GM21737 (cell line): ENCODE results near the gene KCNJ6.
"Not testable (repeated sequence)": the region's sequence is repeated elsewhere in the genome, so short reads cannot be mapped to it uniquely, and the experiment has no call there.

Experiments used
- ATAC-seq: cut with Tn5 transposase; IDR thresholded peaks from one replicate; pipeline ENCODE4 v1.9.1; 2021; ENCODE audit warnings: mild to moderate bottlenecking, moderate library complexity; ENCODE audit not compliant: unreplicated experiment

KCNJ6 gene, protein sequence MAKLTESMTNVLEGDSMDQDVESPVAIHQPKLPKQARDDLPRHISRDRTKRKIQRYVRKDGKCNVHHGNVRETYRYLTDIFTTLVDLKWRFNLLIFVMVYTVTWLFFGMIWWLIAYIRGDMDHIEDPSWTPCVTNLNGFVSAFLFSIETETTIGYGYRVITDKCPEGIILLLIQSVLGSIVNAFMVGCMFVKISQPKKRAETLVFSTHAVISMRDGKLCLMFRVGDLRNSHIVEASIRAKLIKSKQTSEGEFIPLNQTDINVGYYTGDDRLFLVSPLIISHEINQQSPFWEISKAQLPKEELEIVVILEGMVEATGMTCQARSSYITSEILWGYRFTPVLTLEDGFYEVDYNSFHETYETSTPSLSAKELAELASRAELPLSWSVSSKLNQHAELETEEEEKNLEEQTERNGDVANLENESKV

GRCh38 chr21:37916310-37917051, at the start of gene KCNJ6:
Gene KCNJ6, minus strand, starts transcription at chr21:37916457. Its CDS starts 75,775 bp downstream, at chr21:37840682.
- no peak for ATAC-seq

DNA sequence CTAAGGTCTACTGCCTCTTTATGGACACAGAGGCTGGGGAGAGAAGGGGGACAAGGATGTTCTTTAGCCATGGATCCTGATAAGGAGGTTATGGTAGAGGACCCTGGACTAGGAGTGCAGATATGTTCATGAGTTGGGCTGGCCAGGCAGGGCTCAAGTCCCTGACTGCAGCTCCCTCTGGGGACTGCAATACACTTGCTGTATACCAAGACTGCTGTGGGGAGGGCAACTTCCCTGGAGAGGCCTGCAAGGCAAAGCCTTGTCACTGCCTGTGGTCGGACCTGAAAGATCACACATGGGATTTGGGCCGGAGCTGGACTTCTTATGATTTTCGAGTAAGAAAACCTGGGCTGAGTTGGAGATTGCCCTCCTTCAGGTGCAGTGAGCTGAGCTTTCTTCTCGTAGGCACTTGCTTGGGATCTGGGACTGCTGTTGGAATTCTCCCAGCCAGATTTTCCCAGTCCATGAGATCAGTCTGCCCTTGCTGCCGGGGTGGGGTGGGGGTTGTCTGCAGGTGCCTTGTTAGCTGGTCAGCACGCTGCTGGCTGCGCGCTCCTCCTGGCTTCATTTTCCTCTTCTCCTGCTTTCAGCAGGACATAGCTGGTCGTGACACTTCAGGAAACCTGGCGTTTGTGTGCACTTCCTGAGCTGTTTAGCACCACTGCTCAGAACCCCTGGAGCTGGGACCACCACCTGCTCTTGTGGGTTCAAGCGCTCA, 49.0 kb upstream of the KCNJ6 start:
- no peak for ATAC-seq

GRCh38 chr21:37958537-37958936, 42.3 kb upstream of the KCNJ6 start:
- no peak for ATAC-seq

GRCh38 chr21:37956772-37957171, 40.5 kb upstream of the KCNJ6 start:
- no peak for ATAC-seq

DNA sequence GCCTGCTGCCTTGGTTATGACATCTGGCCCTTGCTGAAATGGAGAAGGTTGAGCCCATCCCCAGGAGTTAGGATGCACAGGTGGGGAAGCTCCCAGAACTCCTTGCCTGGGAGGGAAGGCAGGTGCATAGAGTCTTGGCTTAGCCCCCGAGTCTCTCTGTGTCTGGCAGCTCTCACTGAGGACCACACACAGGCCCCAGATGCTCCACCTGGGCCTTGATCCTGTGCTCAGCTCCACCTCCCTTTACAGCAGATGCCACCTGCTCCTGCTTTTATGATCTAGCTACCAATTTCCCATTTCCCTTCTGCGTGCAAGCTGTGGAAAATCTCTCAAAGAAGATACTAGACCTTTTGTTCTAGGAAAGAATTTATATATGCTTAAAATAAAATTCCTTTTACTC, 28.8 kb upstream of the KCNJ6 start:
- no peak for ATAC-seq

GRCh38 chr21:37944496-37944895, 28.2 kb upstream of the KCNJ6 start:
- ATAC-seq: no peak

DNA sequence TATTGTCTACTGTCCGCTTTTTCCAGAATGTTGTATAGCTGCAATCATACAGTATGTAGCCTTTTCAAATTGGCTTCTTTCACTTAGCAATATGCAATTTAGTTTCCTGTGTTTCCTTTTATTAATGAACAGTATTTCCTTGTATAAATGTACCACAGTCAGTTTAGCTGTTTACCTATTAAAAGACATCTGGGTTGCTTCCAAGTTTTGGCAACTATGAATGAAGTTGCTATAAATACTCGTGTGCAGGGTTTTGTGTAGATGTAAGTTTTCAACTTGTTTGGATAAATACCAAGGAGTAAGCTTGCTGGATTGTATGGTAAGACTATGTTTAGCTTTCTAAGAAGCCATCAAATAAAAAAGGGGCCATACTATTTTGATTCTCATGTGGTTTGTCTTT, 24.4 kb upstream of the KCNJ6 start:
- no peak for ATAC-seq

DNA sequence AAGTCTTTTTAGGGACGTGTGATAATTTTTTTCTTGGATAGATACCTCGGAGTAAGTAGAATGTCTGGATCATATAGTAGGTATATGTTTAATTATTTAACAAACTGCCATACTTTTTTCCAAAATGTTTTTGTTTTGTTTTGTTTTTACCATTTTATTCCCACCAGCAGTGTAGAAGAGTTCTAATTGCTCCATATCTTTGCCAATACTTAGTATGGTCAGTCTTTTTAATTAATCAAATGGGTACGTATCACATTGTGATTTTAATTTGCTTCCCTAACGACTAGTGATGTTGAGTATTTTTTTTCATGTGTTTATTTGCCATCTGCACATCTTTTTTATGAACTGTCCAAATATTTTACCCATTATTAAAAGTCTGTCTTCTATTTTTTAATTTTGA, 23.6 kb upstream of the KCNJ6 start:
- ATAC-seq: no peak

GRCh38 chr21:37939251-37939650, 23.0 kb upstream of the KCNJ6 start:
- ATAC-seq: no peak

- no peak for ATAC-seq
These were observed 21.4 kb upstream of the KCNJ6 start for GRCh38 chr21:37937668-37938067.

DNA sequence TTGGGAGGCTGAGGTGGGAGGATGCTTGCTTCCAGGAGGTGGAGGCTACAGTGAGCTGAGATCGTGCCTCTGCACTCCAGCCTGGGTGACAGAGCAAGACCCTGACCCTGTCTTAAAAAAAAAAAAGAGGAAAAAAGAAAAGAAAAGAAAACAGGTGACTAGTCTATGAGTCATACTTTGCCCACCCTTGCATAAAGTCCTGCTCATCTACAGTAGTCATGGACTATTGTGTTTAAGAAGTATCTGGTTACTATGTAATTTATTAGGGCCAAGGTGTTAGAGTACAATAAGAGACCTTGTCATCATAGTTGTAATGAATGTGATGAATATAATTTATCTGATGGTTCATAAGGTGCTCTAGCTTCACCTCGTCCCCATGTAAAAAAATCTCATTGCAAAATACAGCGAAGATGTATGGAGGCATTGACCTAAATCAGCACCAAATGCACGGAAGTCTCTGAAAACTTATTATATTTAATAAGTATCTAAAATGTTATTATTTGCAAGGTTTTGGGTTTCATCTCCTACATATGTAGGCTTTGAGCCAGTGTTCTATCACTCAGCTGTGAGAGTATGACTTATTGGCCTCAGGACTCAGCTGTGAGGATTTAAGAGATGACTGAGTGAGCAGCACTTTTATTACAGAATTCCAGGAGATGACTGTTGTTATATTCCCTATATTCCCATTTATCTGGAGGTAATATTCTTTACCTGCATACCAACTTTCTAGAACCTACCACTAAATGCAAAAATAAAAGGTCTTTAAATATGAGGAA, 19.9 kb upstream of the KCNJ6 start:
- no peak for ATAC-seq

- no peak for ATAC-seq
These were observed 16.7 kb upstream of the KCNJ6 start for GRCh38 chr21:37932936-37933335.

DNA sequence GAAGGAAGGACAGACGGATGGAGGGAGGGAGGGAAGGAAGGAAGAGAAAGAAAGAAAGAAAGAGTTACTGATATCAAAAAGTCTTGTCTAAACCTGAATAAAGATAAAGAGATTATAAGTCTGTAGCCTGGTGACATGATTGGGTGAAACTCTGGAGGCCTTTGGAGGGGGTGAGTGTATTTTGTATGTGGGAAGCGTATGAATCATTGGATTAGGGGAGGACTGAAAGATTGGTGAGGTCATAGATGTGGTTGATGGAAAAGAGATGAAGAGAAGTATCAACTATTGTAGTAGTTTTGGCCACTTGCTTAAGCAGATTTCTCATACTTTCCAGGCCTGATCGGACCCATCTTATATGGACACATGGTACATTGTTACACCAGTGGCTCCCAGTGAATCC, 11.5 kb upstream of the KCNJ6 start:
- ATAC-seq: no peak

GRCh38 chr21:37921091-37921490, 4.8 kb upstream of the KCNJ6 start:
- no peak for ATAC-seq

GRCh38 chr21:37920302-37920701, 4.0 kb upstream of the KCNJ6 start:
- ATAC-seq: not testable (repeated sequence)

DNA sequence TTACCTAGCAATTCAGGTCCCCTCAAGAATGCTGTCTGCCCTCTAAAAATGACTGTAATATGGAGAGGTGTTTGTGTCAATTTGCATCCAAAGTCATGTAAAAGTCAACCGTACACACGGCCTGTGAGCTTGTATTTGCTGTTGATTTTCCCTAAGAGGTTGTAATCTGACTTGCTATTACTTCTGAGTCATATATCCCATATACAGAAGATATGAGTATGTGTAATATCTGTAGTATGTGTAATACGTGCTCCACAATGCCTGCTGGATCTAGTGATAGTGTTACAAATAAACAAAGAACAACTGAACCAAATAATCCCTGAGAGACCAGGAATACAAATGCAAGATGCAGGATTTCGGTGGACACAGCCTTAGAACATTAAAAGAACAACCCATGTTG, 1.4 kb upstream of the KCNJ6 start:
- no peak for ATAC-seq

DNA sequence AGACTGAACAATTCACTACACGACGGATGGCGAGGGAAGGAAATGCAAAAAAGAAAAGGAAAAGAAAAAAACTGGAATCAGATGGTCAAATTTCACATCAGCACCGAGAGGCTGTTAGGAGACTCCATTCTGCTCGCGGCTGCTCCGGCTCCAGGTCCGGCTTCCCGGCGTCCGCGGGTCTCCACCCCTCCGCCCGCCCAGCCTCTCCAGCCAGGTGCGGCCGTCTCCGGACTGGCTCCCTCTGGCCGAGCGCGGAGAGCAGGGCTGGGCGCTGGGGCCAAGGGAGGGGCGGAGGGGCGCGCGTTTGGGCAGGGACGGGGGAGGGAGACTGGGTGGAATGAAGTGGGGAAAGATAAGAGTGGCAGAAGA, 332 bp downstream of the KCNJ6 start:
- no peak for ATAC-seq

GRCh38 chr21:37915497-37915911, 753 bp downstream of the KCNJ6 start:
- no peak for ATAC-seq

- ATAC-seq: no peak
These were observed 3.6 kb downstream of the KCNJ6 start for GRCh38 chr21:37912616-37913015.

DNA sequence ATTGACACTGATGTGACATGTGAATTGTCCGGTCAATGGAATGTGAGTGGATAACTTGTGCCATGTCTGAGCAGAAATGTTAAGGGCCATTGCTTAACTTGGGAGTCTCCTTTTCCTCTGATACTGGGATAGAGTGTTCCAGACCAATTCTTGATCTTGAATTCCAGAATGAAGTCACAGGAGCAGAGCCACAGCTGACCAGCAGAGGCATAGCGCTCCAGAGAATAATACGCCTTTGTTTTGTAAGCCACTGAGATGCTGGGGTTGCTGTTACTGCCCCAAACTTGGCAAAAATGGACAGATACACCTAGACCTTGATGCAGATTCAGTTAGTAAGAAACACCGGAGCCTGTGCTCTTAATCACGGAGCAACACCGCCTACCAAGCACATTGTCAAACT, 6.3 kb downstream of the KCNJ6 start:
- no peak for ATAC-seq

DNA sequence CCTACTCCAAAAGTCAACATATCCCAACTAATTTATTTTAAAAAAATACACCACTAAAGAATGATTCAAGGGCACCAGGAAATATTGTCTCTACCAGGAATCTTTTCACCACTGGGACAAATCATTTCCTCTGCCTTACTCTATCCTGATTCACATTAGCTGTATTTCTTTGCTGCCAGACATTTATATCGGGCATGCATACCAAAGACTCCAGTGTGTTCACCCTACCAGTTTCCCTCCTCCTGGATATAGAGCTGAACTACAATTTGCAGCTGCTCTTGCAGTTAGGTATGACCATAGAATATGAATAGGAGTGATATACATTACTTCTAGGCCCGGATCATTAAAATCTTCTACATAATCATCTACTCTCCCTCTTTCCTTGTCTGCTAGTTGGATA, 7.6 kb downstream of the KCNJ6 start:
- no peak for ATAC-seq
